Transverse colon (tissue), 4 donors: ENCODE results near the gene LIX1L. TPM values are rescaled to one million over a fixed set of nuclear protein-coding genes. Genes with fewer than 3 reads are reported as not detected.

Experiments
- DNase-seq: peaks from one replicate; pipeline ENCODE4 v3.0.0-alpha.2; 2019
- H3K27ac ChIP-seq, 4 donors: fragments of 200-600 bp; sonication (generic); 2 replicates each; pipeline ENCODE4 v1.5.1; 2016 to 2018; ENCODE audit warnings: inconsistent platforms in 4 of 4
- H3K27me3 ChIP-seq: fragments of 200-600 bp; sonication (generic); 2 replicates; pipeline ENCODE4 v1.5.1; 2017; ENCODE audit warnings: inconsistent platforms
- H3K36me3 ChIP-seq, 4 donors: fragments of 200-600 bp; sonication (generic); 2 replicates each; pipeline ENCODE4 v1.5.1; 2017 to 2019; ENCODE audit warnings: inconsistent platforms in 4 of 4
- H3K4me1 ChIP-seq, 4 donors: fragments of 200-600 bp; sonication (generic); 2 replicates each; pipeline ENCODE4 v1.5.1; 2017 to 2020; ENCODE audit warnings: inconsistent platforms in 4 of 4
- H3K4me3 ChIP-seq, 4 donors: fragments of 200-600 bp; sonication (generic); 1 replicate in 1 of 4; 2 replicates in 3 of 4; pipeline versions ENCODE4 v1.5.1 to v1.6.1; 2017 to 2019; ENCODE audit warnings: inconsistent platforms in 4 of 4
- H3K9me3 ChIP-seq, 2 donors: fragments of 200-600 bp; sonication (generic); 2 replicates each; pipeline ENCODE4 v1.5.1; 2017 to 2019; ENCODE audit warnings: inconsistent platforms in 2 of 2
- CTCF ChIP-seq, 5 experiments: fragments of 200-600 bp in 3 of 5; fragments of 450-650 bp in 2 of 5; sonication (generic) in 3 of 5; IDR thresholded peaks; 1 replicate in 2 of 5; 2 replicates in 3 of 5; pipeline ENCODE4 v1.5.1; 2016 to 2017; ENCODE audit warnings: antibody characterized with exemption in 5 of 5, inconsistent platforms in 3 of 5, mild to moderate bottlenecking in 2 of 5, moderate library complexity in 1 of 5
- EP300 ChIP-seq: sonication (generic); formaldehyde crosslinking; IDR thresholded peaks from one replicate; pipeline ENCODE4 v1.6.1; 2017; ENCODE audit warnings: antibody characterized with exemption, low read depth
- POLR2A ChIP-seq: fragments of 450-650 bp; IDR thresholded peaks from one replicate; pipeline ENCODE4 v1.6.1; 2016; ENCODE audit warnings: antibody characterized with exemption, mild to moderate bottlenecking, moderate library complexity
- POLR2AphosphoS5 ChIP-seq, 3 donors: sonication (generic); formaldehyde crosslinking; IDR thresholded peaks; one replicate each; pipeline ENCODE4 v1.6.1; 2016; ENCODE audit warnings: antibody characterized with exemption in 3 of 3
- WGBS, 2 donors: methylation state at CpG; one replicate each; pipeline ENCODE4 v1.1.5; 2018; ENCODE audit warnings: low coverage in 1 of 2; 5-methylcytosine and 5-hydroxymethylcytosine counted together
- in situ Hi-C, 4 donors: fragments of 200-750 bp; cut with MboI; loops; one replicate each; pipeline versions ENCODE4 v1.15.0 to v1.15.1; 2017; ENCODE audit warnings: low sequenced_read_pairs in 3 of 4, low pct_ligation_motif_present in 1 of 4, low pct_unique_long_range_greater_than_20kb in 1 of 4
- intact Hi-C: fragments of 100-400 bp; cut with DNase I; formaldehyde crosslinking; loops from one replicate; pipeline ENCODE4 v1.15.1; 2023; ENCODE audit warnings: low total_unique reads
- total RNA-seq, 4 donors: library from RNA; depleted of rRNA; stranded (reverse); fragments of >200 nt; gene quantifications; one replicate each; pipeline ENCODE4 v1.1.0, GENCODE V29; 2016

Gene LIX1L
- total RNA-seq, 4 donors from 2014 or later = 7.2 to 12.5 (median 9.8) TPM

- peaks cover 14 to 24% (median 19%) of the 10 kb centered on the region in 4 donors for H3K4me1 ChIP-seq
- no peaks in the 10 kb centered on the region for H3K9me3 ChIP-seq
- peak overlapping the region in 3 of 4 donors; percentile 81 to 83 (median 81) for H3K27ac ChIP-seq
- no peak for DNase-seq
- intact Hi-C loops = no loop called here
- H3K4me3 ChIP-seq = no peak overlapping the region
- H3K36me3 ChIP-seq = no peaks in the 10 kb centered on the region
- TF ChIP-seq CTCF (IDR thresholded peaks at IDR 0.05) (no peak), EP300 (no peak), POLR2AphosphoS5 (IDR thresholded peaks at IDR 0.05) (no peak), POLR2A (no peak)
- H3K27me3 ChIP-seq = no peaks in the 10 kb centered on the region
- in situ Hi-C loops = loop anchor here in 1 of 4 donors (25.0 kb wide), 1 partner anchor 119 kb away; the partner anchor contains the start of gene HJV
- WGBS, 2 donors = 92% methylated on average over 7 of the region's 7 CpGs; no CpG with 5 or more reads in 1 of the 2 donors
Observed at GRCh38 chr1:145893306-145894055, 64.3 kb downstream of the LIX1L start.

- H3K27me3 ChIP-seq = no peaks in the 10 kb centered on the region
- WGBS, 2 donors = 63 to 100% methylated on average over 1 to 3 of the region's 3 CpGs
- in situ Hi-C loops = loop anchor here in 1 of 4 donors (25.0 kb wide), 1 partner anchor 120 kb away; the partner anchor contains the start of gene HJV
- intact Hi-C loops = no loop called here
- H3K4me3 ChIP-seq = peak overlapping the region in 1 of 4 donors; percentile 4
- H3K27ac ChIP-seq = peak overlapping the region; percentile 81 to 83 (median 81)
- TF ChIP-seq EP300 (no peak), POLR2AphosphoS5 (IDR thresholded peaks at IDR 0.05) (no peak), CTCF (IDR thresholded peaks at IDR 0.05) (no peak), POLR2A (no peak)
- H3K4me1 ChIP-seq = peaks cover 14 to 24% (median 19%) of the 10 kb centered on the region in 4 donors
- no peak for DNase-seq
- no peaks in the 10 kb centered on the region for H3K36me3 ChIP-seq
- H3K9me3 ChIP-seq = no peaks in the 10 kb centered on the region
Observed at GRCh38 chr1:145892486-145893087, 65.2 kb downstream of the LIX1L start.

GRCh38 chr1:145891587-145892485, 66.0 kb downstream of the LIX1L start:
- peak overlapping the region; percentile 81 to 83 (median 81) for H3K27ac ChIP-seq
- H3K36me3 ChIP-seq = no peaks in the 10 kb centered on the region
- intact Hi-C loops (no loop called here), in situ Hi-C loops (loop anchor here in 1 of 4 donors (25.0 kb wide), 1 partner anchor 120 kb away; the partner anchor contains the start of gene HJV)
- no peaks in the 10 kb centered on the region for H3K9me3 ChIP-seq
- DNase-seq = peak; percentile 94
- 8% methylated on average over 6 of the region's 6 CpGs; no CpG with 5 or more reads in 1 of the 2 donors for WGBS, 2 donors
- peak overlapping the region in 1 of 4 donors; percentile 4 for H3K4me3 ChIP-seq
- H3K27me3 ChIP-seq = no peaks in the 10 kb centered on the region
- peak; percentile 91 to 98 (median 93) for TF ChIP-seq CTCF (IDR thresholded peaks at IDR 0.05)
- peak; percentile 27 for TF ChIP-seq POLR2A
- no peak for TF ChIP-seq EP300
- TF ChIP-seq POLR2AphosphoS5 (IDR thresholded peaks at IDR 0.05) = peak in 1 of 3 donors; percentile 74
- peaks cover 14 to 24% (median 19%) of the 10 kb centered on the region in 4 donors for H3K4me1 ChIP-seq
